BLaER1 (cell line): ENCODE measurements around the gene RPS18.

Source experiments
- H3K27ac ChIP-seq: shearing (Covaris generic); formaldehyde crosslinking; 2 replicates; pipeline ENCODE4 v1.8.1; 2022
- H3K27me3 ChIP-seq: shearing (Covaris generic); formaldehyde crosslinking; 2 replicates; pipeline ENCODE4 v1.8.1; 2022
- H3K36me3 ChIP-seq: shearing (Covaris generic); formaldehyde crosslinking; 2 replicates; pipeline ENCODE4 v1.8.1; 2022
- H3K4me1 ChIP-seq: shearing (Covaris generic); formaldehyde crosslinking; 2 replicates; pipeline ENCODE4 v1.8.1; 2022
- H3K4me2 ChIP-seq: shearing (Covaris generic); formaldehyde crosslinking; 2 replicates; pipeline ENCODE4 v1.8.1; 2022
- H3K4me3 ChIP-seq: shearing (Covaris generic); formaldehyde crosslinking; 2 replicates; pipeline ENCODE4 v1.8.1; 2022
- H3K9ac ChIP-seq: shearing (Covaris generic); formaldehyde crosslinking; 2 replicates; pipeline ENCODE4 v1.8.1; 2022
- H3K9me3 ChIP-seq: shearing (Covaris generic); formaldehyde crosslinking; 2 replicates; pipeline ENCODE4 v1.8.1; 2022
- H4K20me1 ChIP-seq: shearing (Covaris generic); formaldehyde crosslinking; 2 replicates; pipeline ENCODE4 v1.8.1; 2022
- Cebpa-rat ChIP-seq: shearing (Covaris generic); IDR thresholded peaks from 2 replicates; pipeline ENCODE4 v1.8.1; 2022

Gene RPS18

DNA sequence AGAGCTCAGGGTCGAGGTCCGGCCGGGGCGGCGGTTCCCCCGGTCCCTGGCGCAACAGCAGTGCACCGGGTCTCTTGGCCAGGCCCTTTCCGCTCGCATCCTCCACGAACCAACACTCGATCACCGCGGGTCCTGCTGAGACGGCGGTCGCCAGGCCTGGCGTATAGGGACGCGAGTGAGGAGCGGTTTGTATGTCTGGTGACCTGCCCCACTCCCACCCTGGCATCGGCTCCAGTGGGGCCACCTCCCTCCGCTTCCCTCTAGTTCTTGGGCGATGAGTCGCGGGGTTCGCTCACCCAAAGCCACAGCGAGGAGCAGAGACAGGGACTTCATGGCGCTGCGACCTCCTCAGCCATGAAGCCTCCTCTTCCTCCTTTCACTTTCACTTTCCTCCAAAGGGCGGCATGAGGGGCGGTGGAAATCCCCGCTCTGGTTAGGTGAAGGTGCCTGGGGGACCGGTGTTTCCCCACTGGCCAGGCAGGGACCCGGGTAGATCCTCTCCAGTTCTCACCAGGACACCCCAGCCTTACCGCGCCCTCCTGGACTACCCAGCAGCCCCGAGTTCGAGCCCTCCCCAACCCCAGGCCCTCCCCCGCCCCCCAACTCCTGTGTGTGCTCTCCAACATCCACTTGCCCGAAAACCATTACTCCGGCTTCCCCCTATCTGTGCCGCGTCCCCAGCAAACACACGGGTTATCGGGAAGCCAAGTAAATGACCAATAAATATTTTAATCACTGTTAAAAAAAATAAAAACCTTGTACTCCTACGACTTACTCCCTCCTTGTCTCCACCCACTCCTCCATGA, 42.0 kb downstream of the RPS18 start, which contains the start of gene TAPBP:
Gene TAPBP, minus strand, starts transcription at position 370 of the 806 bp plus-strand sequence. Its CDS starts 37 bp downstream, at position 333.
- Histone ChIP-seq H3K27me3 (no peaks in the 10 kb centered on the region), H3K27ac (peak within 1 kb of the TSS; percentile 95), H3K4me2 (peak within 1 kb of the TSS; percentile 96)

DNA sequence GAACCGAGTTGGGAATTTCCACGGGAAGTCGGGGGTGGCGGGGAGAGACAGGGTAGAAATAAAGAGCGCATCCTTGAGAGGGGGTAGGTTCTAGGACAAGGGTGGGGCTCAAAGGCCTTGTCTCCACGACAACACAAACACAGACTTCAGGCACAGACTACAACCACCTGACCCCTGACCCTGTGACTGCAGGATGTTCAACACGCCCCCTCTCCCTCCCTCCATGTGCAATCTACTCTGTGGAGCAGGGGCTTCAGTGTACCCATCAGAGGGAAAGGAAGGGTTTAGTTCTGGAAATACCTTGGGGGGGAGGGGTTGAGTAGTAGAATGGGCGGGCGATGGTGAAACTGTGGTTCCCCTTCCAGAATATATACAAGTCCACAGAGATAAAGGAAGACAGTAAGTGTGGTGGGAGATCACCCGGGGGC, 42.7 kb downstream of the RPS18 start:
- peak overlapping the region; percentile 95 for H3K27ac ChIP-seq
- H3K4me2 ChIP-seq: peak overlapping the region; percentile 96
- no peak for TF ChIP-seq Cebpa-rat
- no peaks in the 10 kb centered on the region for H3K27me3 ChIP-seq
- H4K20me1 ChIP-seq: peaks cover 66% of the 10 kb centered on the region
- H3K4me3 ChIP-seq: peak overlapping the region; percentile 96
- H3K4me1 ChIP-seq: peaks cover 61% of the 10 kb centered on the region
- no peaks in the 10 kb centered on the region for H3K9me3 ChIP-seq
- H3K9ac ChIP-seq: peak overlapping the region; percentile 94
- H3K36me3 ChIP-seq: peaks cover 45% of the 10 kb centered on the region

More for the DNA sequence above, 42.0 kb downstream of the RPS18 start, which contains the start of gene TAPBP:
- TF ChIP-seq Cebpa-rat: no peak
- Histone ChIP-seq H3K36me3 (peaks cover 45% of the 10 kb centered on the region), H4K20me1 (peaks cover 66% of the 10 kb centered on the region), H3K4me1 (peaks cover 55% of the 10 kb centered on the region), H3K4me3 (peak within 1 kb of the TSS; percentile 96), H3K9me3 (no peaks in the 10 kb centered on the region), H3K9ac (peak within 1 kb of the TSS; percentile 94)

DNA sequence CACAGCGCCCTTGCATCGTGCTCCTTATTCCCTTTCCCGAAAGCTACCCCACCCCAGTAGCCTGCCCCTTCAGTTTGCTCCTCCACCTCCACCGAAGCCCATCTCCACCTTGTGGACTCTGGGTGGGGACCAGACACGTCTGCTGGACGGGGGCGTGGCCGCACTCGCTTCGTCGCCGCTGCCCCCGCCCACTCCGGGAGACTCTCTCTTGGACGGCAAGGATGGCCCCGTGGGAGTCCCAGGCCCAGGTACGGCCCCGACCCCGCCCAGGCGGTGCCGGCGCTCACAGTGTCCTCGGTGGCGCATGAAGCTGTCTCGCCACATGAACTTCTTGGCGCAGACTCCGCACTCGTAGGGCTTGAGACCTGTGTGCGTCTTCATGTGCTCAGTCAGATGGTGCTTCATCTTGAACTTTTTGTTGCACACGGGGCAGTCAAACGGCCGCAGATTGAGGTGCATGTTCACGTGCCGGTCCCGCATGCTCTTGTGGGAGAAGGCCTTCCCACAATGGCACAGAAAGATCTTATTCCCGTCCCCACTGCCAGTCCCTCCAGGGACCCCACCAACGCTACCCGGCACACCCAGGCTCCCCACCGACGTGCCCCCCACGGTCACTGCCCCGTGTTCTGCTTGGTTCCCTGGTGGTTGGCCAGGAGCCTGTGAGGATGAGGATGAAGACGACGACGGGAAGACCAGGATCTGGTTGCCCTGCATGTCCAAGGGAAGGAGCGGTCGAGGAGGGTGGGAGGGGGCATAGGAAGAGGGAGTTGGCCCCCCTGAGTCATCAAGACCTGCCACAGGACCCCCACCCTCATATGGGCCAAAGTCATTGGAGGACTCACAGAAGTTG, 43.3 kb downstream of the RPS18 start:
- Histone ChIP-seq H4K20me1 (peaks cover 66% of the 10 kb centered on the region), H3K9me3 (no peaks in the 10 kb centered on the region), H3K4me1 (peaks cover 67% of the 10 kb centered on the region), H3K36me3 (peaks cover 45% of the 10 kb centered on the region), H3K27me3 (no peaks in the 10 kb centered on the region), H3K4me2 (peak overlapping the region; percentile 96), H3K4me3 (peak overlapping the region; percentile 96), H3K27ac (0 out of 2 replicates have a peak overlapping the region, but pooled peaks have one; percentile 26), H3K9ac (0 out of 2 replicates have a peak overlapping the region, but pooled peaks have one; percentile 94)
- TF ChIP-seq Cebpa-rat: no peak

DNA sequence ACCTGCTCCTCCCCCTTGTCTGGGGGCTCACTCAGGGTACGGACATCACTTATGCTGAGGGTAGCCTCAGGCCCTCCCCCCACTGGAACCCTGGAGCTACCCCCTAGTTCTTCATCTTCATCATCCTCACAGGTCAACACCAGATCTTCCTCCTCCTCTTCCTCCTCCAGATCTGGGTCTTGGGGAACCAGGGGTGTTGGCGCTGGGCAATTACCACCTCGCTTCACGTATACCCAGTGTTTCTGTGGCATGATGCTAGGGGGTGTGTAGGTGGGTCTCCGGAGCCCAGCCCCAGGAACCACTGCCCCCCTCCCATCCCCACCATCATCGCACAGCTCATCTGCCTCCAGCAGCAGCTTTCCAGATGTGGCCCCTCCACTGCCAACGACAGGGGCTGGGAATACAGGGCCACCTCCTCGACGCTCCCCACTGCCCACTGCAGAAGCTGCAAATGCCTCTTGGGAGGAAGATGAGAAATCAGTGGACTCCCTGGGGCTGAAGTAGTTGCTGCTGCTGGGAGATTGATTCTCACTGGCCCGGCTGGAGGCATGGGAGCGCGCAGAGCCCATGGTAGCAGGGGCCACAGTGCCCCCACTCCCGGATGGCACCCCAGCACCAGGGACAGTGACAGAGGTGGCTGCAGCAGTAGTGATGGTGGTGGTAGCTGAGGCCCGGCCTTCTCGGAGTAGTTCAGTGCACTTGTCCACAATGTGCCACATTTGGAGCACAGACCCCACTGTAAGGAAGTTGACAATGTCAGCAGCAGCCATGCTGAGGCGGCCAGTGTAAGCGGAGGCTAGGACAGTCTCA, 44.1 kb downstream of the RPS18 start:
- H3K4me2 ChIP-seq: peak overlapping the region; percentile 96
- H3K9ac ChIP-seq: no peak overlapping the region

DNA sequence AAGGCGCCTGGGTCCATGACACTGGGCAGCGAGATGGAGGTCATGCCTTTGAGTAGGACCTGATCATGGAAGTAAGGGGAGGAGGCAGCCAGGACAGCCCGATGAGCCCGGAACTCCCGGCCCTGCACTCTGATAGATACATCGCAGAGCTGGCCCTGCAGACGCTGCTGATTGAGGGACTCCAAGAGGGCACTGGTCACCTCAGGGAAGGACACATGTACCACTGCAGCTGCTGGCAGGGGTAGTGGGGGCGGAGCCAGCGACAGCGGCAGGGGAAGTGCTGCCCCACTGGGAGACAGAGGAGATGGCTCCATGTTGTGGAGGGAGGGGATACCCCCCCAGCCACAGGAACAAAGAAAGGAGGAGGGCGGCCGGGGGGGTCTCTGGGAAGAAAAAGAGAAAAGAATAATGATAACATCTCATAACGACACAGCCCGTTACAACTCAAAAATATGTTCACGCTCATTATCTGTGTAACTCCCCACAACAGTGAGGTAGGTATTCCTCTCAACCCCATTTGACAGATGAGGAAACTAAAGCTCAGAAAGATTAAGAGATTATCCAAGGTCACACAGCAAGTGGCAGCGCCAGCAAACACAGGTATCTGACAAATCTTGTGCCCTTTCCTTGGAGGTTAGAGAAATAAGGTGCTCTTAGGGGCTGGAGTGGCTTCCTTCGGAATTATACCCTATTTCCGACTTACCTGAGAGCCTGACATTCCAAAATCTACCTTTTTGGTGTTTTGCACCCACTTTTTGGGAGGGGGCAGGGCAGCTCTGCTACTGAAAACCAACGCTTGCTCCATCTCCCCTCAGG, 44.9 kb downstream of the RPS18 start:
- no peak overlapping the region for H3K27ac ChIP-seq
- H4K20me1 ChIP-seq: peaks cover 66% of the 10 kb centered on the region
- no peak overlapping the region for H3K9ac ChIP-seq
- H3K36me3 ChIP-seq: peaks cover 41% of the 10 kb centered on the region
- no peak for TF ChIP-seq Cebpa-rat
- peaks cover 77% of the 10 kb centered on the region for H3K4me1 ChIP-seq
- H3K4me3 ChIP-seq: peak overlapping the region; percentile 54
- H3K9me3 ChIP-seq: no peaks in the 10 kb centered on the region
- no peaks in the 10 kb centered on the region for H3K27me3 ChIP-seq
- H3K4me2 ChIP-seq: peak overlapping the region; percentile 68

More for the DNA sequence above, 44.1 kb downstream of the RPS18 start:
- no peak for TF ChIP-seq Cebpa-rat
- H3K27ac ChIP-seq: no peak overlapping the region
- peaks cover 45% of the 10 kb centered on the region for H3K36me3 ChIP-seq
- no peak overlapping the region for H3K4me3 ChIP-seq
- H3K4me1 ChIP-seq: peaks cover 76% of the 10 kb centered on the region
- H3K27me3 ChIP-seq: no peaks in the 10 kb centered on the region
- H3K9me3 ChIP-seq: no peaks in the 10 kb centered on the region
- peaks cover 66% of the 10 kb centered on the region for H4K20me1 ChIP-seq

DNA sequence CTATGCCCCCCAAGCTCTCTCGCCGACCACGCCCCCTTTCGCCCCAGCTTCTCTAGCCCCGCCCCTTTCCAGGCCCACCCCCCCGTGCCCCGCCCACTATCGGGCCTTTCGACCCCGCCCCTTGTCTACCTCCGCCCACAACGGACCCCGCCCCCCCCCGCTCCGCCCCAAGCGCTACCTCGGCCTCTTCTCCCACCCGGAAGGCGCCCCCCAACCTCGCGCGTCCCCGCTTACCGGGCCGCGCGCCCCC, 45.5 kb downstream of the RPS18 start:
- Histone ChIP-seq H3K9me3 (no peaks in the 10 kb centered on the region), H4K20me1 (peaks cover 65% of the 10 kb centered on the region), H3K4me3 (peak overlapping the region; percentile 73), H3K36me3 (peaks cover 36% of the 10 kb centered on the region), H3K9ac (no peak overlapping the region), H3K4me1 (peaks cover 75% of the 10 kb centered on the region), H3K4me2 (peak overlapping the region; percentile 68), H3K27ac (no peak overlapping the region), H3K27me3 (no peaks in the 10 kb centered on the region)
- TF ChIP-seq Cebpa-rat: no peak

DNA sequence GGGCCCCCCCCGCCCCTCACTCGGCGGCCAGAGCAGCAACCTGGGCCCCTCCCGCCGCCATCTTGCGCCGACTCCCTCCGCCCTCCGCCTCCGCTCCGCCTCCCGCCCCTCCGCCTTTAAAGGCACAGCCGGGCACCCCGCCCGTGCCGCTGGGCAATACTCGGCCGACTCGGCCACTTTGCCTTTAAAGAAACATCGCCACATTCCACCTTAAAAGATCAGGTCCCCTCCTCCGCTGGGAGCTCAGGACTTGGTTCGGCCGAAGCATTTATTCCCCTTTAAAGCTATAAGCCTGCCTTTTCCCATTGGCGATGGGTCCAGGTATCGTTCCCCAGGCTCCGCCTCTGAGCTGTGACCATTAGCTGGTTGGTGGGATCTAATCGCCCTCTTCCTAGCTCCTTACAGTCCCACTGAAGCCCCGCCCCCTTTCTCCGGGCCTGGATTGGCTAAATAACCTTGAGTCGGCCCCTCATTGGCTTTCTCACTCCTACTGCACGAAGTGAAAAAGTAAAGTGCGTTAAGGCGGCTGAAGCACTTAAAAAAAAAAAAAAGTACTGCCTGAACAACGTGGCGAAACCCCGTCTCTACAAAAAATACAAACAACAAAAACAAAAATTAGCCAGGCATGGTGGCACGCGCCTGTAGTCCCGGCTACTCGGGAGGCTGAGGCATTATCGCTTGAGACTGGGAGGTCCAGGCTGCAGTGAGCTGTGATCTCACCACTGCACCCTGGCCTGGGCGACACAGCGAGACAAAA, 46.0 kb downstream of the RPS18 start, which contains the start of gene ZBTB22:
Gene ZBTB22, minus strand, starts transcription at position 76 of the 757 bp plus-strand sequence. CDS start 828 bp downstream, outside the sequence.
- Histone ChIP-seq H3K9me3 (no peaks in the 10 kb centered on the region), H3K4me2 (peak within 1 kb of the TSS; percentile 76), H3K27me3 (no peaks in the 10 kb centered on the region), H4K20me1 (peaks cover 60% of the 10 kb centered on the region), H3K4me3 (peak within 1 kb of the TSS; percentile 73), H3K9ac (peak within 1 kb of the TSS; percentile 92), H3K36me3 (peaks cover 36% of the 10 kb centered on the region), H3K4me1 (peaks cover 71% of the 10 kb centered on the region), H3K27ac (peak within 1 kb of the TSS; percentile 71; the same call in 1 of the 2 replicates)
- no peak for TF ChIP-seq Cebpa-rat
